Smooth muscle cell (in vitro differentiated cells): ENCODE measurements around the gene QKI. TPM values are rescaled to one million over a fixed set of nuclear protein-coding genes. Genes with fewer than 3 reads are reported as not detected.

ENCODE experiments used
- DNase-seq: peaks from one replicate; lab custom pipeline; 2025; ENCODE audit not compliant: unreplicated experiment; lab: John Stamatoyannopoulos, UW
- H2AFZ ChIP-seq: fragments of 200-600 bp; sonication (generic); 2 replicates; pipeline ENCODE4 v1.6.0; 2016; ENCODE audit warnings: antibody characterized with exemption, low read depth, mild to moderate bottlenecking
- H3F3A ChIP-seq: fragments of 200-600 bp; sonication (generic); 2 replicates; pipeline ENCODE4 v1.6.0; 2017; ENCODE audit warnings: antibody characterized with exemption, low read depth
- H3K27ac ChIP-seq: fragments of 200-600 bp; sonication (generic); 2 replicates; pipeline ENCODE4 v1.5.1; 2016; ENCODE audit warnings: low read depth, mild to moderate bottlenecking
- H3K27me3 ChIP-seq: fragments of 200-600 bp; sonication (generic); 2 replicates; pipeline ENCODE4 v1.6.1; 2016; ENCODE audit warnings: low read depth, mild to moderate bottlenecking
- H3K36me3 ChIP-seq: fragments of 200-600 bp; sonication (generic); 2 replicates; pipeline ENCODE4 v1.5.1; 2016; ENCODE audit warnings: low read depth
- H3K4me1 ChIP-seq: fragments of 200-600 bp; sonication (generic); 2 replicates; pipeline ENCODE4 v1.5.1; 2016; ENCODE audit warnings: low read depth
- H3K4me2 ChIP-seq: fragments of 200-600 bp; sonication (generic); 2 replicates; pipeline ENCODE4 v1.6.0; 2016; ENCODE audit warnings: mild to moderate bottlenecking
- H3K4me3 ChIP-seq: fragments of 200-600 bp; sonication (generic); 2 replicates; pipeline ENCODE4 v1.5.1; 2016; ENCODE audit warnings: mild to moderate bottlenecking
- H3K79me2 ChIP-seq: fragments of 200-600 bp; sonication (generic); 2 replicates; pipeline ENCODE4 v1.6.0; 2016; ENCODE audit warnings: low read depth, mild to moderate bottlenecking
- H3K9ac ChIP-seq: fragments of 200-600 bp; sonication (generic); 2 replicates; pipeline ENCODE4 v1.6.0; 2016; ENCODE audit warnings: low read depth
- H3K9me3 ChIP-seq: fragments of 200-600 bp; sonication (generic); replicated peaks from 2 replicates; pipeline ENCODE4 v1.5.1; 2016; ENCODE audit warnings: low read depth
- H4K20me1 ChIP-seq: fragments of 200-600 bp; sonication (generic); 2 replicates; pipeline ENCODE4 v1.6.0; 2016; ENCODE audit warnings: low read depth
- CTCF ChIP-seq: fragments of 200-600 bp; sonication (generic); IDR thresholded peaks from 2 replicates; pipeline ENCODE4 v1.5.1; 2017; ENCODE audit warnings: borderline replicate concordance, mild to moderate bottlenecking, antibody characterized with exemption; ENCODE audit not compliant: insufficient read depth, poor library complexity, severe bottlenecking
- WGBS: methylation state at CpG from one replicate; pipeline ENCODE4 v1.1.7; 2016; ENCODE audit warnings: low lambda C conversion rate; 5-methylcytosine and 5-hydroxymethylcytosine counted together
- polyA plus RNA-seq: library from polyadenylated mRNA; unstranded; fragments of >200 nt; fragmentation: Nextera tagmentation; extraction: Ambion mirVana; gene quantifications from 2 replicates; pipeline ENCODE4 v1.2.1, GENCODE V29; 2016
- total RNA-seq: library from RNA; depleted of rRNA; stranded (reverse); fragments of >200 nt; gene quantifications from 2 replicates; pipeline ENCODE4 v1.2.3, GENCODE V29; 2014

Gene QKI
- total and polyA plus RNA-seq, 2 experiments from 2014 or later: 65.1 to 162 TPM

- H3K27ac ChIP-seq: peak overlapping the region; percentile 6
- H3K27me3 ChIP-seq: no peaks in the 10 kb centered on the region
- no peak overlapping the region for H2AFZ ChIP-seq
- DNase-seq: no peak
- no peaks in the 10 kb centered on the region for H3K9me3 ChIP-seq
- peaks cover 100% of the 10 kb centered on the region for H4K20me1 ChIP-seq
- 29% methylated on average over 1 of the region's 1 CpG for WGBS
- peaks cover 100% of the 10 kb centered on the region for H3K79me2 ChIP-seq
- H3K36me3 ChIP-seq: no peaks in the 10 kb centered on the region
- H3K9ac ChIP-seq: no peak overlapping the region
- no peak overlapping the region for H3K4me3 ChIP-seq
- no peak overlapping the region for H3K4me2 ChIP-seq
- no peaks in the 10 kb centered on the region for H3F3A ChIP-seq
- peaks cover 13% of the 10 kb centered on the region for H3K4me1 ChIP-seq
- no peak for TF ChIP-seq CTCF
These were observed 34.6 kb downstream of the QKI start for GRCh38 chr6:163449076-163449475.

- no peak overlapping the region for H2AFZ ChIP-seq
- WGBS: 98% methylated on average over 2 of the region's 2 CpGs
These were observed 39.9 kb downstream of the QKI start for GRCh38 chr6:163454425-163454824.

GRCh38 chr6:163455552-163455951 is 41.0 kb downstream of the QKI start:
- H2AFZ ChIP-seq: no peak overlapping the region
- H3K36me3 ChIP-seq: no peaks in the 10 kb centered on the region
- peaks cover 100% of the 10 kb centered on the region for H4K20me1 ChIP-seq
- peaks cover 98% of the 10 kb centered on the region for H3K79me2 ChIP-seq
- no peak overlapping the region for H3K4me2 ChIP-seq
- no peak overlapping the region for H3K9ac ChIP-seq
- H3K9me3 ChIP-seq: no peaks in the 10 kb centered on the region
- H3F3A ChIP-seq: peaks cover 15% of the 10 kb centered on the region
- no peak overlapping the region for H3K4me3 ChIP-seq
- H3K4me1 ChIP-seq: peaks cover 21% of the 10 kb centered on the region
- no peak for TF ChIP-seq CTCF
- no peaks in the 10 kb centered on the region for H3K27me3 ChIP-seq
- no peak overlapping the region for H3K27ac ChIP-seq
- DNase-seq: no peak

More at GRCh38 chr6:163454425-163454824, 39.9 kb downstream of the QKI start:
- Histone ChIP-seq H3K4me1 (peaks cover 13% of the 10 kb centered on the region), H3K4me2 (no peak overlapping the region), H4K20me1 (peaks cover 100% of the 10 kb centered on the region), H3K79me2 (peaks cover 98% of the 10 kb centered on the region), H3K9ac (no peak overlapping the region), H3K9me3 (no peaks in the 10 kb centered on the region), H3K36me3 (no peaks in the 10 kb centered on the region), H3F3A (peaks cover 15% of the 10 kb centered on the region), H3K4me3 (no peak overlapping the region), H3K27ac (no peak overlapping the region), H3K27me3 (no peaks in the 10 kb centered on the region)
- no peak for DNase-seq
- no peak for TF ChIP-seq CTCF
